Endothelial cell of umbilical vein (primary cell): ENCODE results near the gene ABLIM1. TPM values are rescaled to one million over a fixed set of nuclear protein-coding genes. Genes with fewer than 3 reads are reported as not detected.

Source experiments
- BruUV-seq: library from RNA; stranded (reverse); fragments of 400-500 nt; replicated peaks from 2 replicates; lab custom pipeline; 2021; lab: Mats Ljungman, UMichigan
- CTCF ChIA-PET: fragments of 300-600, 350-600 bp; sonication (Branson Sonifier 250); formaldehyde crosslinking; loops from one replicate; lab custom pipeline; 2021; ENCODE audit warnings: antibody characterized with exemption, inconsistent platforms; lab: Charles Lee
- POLR2A ChIA-PET: fragments of 300-600, 350-600 bp; sonication (Branson Sonifier 250); formaldehyde crosslinking; loops from one replicate; lab custom pipeline; 2021; ENCODE audit warnings: antibody characterized with exemption, inconsistent platforms; lab: Charles Lee
- DNase-seq: peaks from one replicate; pipeline ENCODE4 v3.0.0-alpha.2; 2011; ENCODE audit warnings: low read depth, low spot score
- FAIRE-seq: peaks from 2 replicates; lab custom pipeline; 2011; peaks lifted over from hg19 to GRCh38; lab: Jason Lieb, UNC
- H2AFZ ChIP-seq: 2 replicates; pipeline ENCODE4 v1.6.0; 2012; ENCODE audit warnings: low read depth, low read length, control low read depth, inconsistent platforms
- H3K27ac ChIP-seq: 2 replicates; pipeline ENCODE4 v1.5.1; 2011; ENCODE audit warnings: low read depth, mild to moderate bottlenecking, control low read depth, low read length, moderate library complexity; ENCODE audit not compliant: insufficient read depth
- H3K27me3 ChIP-seq, 2 experiments: 2 replicates each; pipeline versions ENCODE4 v1.6.0 to v1.6.1; 2011; ENCODE audit warnings: low read length in 2 of 2, mixed read lengths in 1 of 2; ENCODE audit not compliant: control insufficient read depth in 2 of 2, insufficient read depth in 2 of 2
- H3K36me3 ChIP-seq, 2 experiments: 2 replicates in 1 of 2; 3 replicates in 1 of 2; pipeline ENCODE4 v1.5.1; 2011; ENCODE audit warnings: low read length in 2 of 2, mild to moderate bottlenecking in 1 of 2, moderate library complexity in 1 of 2; ENCODE audit not compliant: control insufficient read depth in 2 of 2, insufficient read depth in 2 of 2; ENCODE audit errors: extremely low read depth in 1 of 2
- H3K4me1 ChIP-seq: 3 replicates; pipeline ENCODE4 v1.5.1; 2011; ENCODE audit warnings: mild to moderate bottlenecking, low read length; ENCODE audit not compliant: control insufficient read depth, insufficient read depth; ENCODE audit errors: extremely low read depth
- H3K4me2 ChIP-seq: 2 replicates; pipeline ENCODE4 v1.6.1; 2011; ENCODE audit warnings: low read length, control low read depth, mixed read lengths; ENCODE audit not compliant: insufficient read depth
- H3K4me3 ChIP-seq, 3 experiments: fragments of 200-600 bp in 1 of 3; sonication (generic), shearing (Covaris generic) in 1 of 3; replicated peaks in 1 of 3; 2 replicates each; pipeline ENCODE4 v1.5.1; 2011 to 2016; ENCODE audit warnings: control low read depth in 3 of 3, low read length in 3 of 3, mild to moderate bottlenecking in 2 of 3, inconsistent platforms in 1 of 3, low read depth in 1 of 3, moderate library complexity in 1 of 3; ENCODE audit not compliant: insufficient read depth in 1 of 3
- H3K79me2 ChIP-seq: 2 replicates; pipeline ENCODE4 v1.6.0; 2012; ENCODE audit warnings: low read length, inconsistent platforms; ENCODE audit not compliant: control insufficient read depth, insufficient read depth
- H3K9ac ChIP-seq: replicated peaks from 2 replicates; pipeline ENCODE3; 2011; ENCODE audit warnings: low read length, control low read depth; ENCODE audit not compliant: insufficient read depth; ENCODE audit errors: extremely low read depth
- H3K9me1 ChIP-seq: replicated peaks from 3 replicates; pipeline ENCODE4 v1.6.0; 2011; ENCODE audit warnings: mild to moderate bottlenecking, low read length; ENCODE audit not compliant: control insufficient read depth, insufficient read depth; ENCODE audit errors: extremely low read depth
- H3K9me3 ChIP-seq: replicated peaks from 2 replicates; pipeline ENCODE4 v1.5.1; 2012; ENCODE audit warnings: low read length, inconsistent platforms; ENCODE audit not compliant: control insufficient read depth, insufficient read depth
- H4K20me1 ChIP-seq: replicated peaks from 2 replicates; pipeline ENCODE3; 2011; ENCODE audit warnings: mild to moderate bottlenecking, low read length; ENCODE audit not compliant: control insufficient read depth, insufficient read depth; ENCODE audit errors: extremely low read depth
- EZH2 ChIP-seq: IDR thresholded peaks from 2 replicates; pipeline ENCODE4 v1.6.1; 2012; ENCODE audit warnings: borderline replicate concordance, low read depth, mild to moderate bottlenecking, moderate library complexity, low read length, inconsistent platforms; ENCODE audit not compliant: severe bottlenecking
- GATA2 ChIP-seq: IDR thresholded peaks from 2 replicates; pipeline ENCODE4 v1.7.0; 2011; ENCODE audit warnings: low read depth, mild to moderate bottlenecking, moderate library complexity, mixed read lengths, low read length; ENCODE audit not compliant: insufficient read length, insufficient read depth
- JUN ChIP-seq: IDR thresholded peaks from 2 replicates; pipeline ENCODE4 v1.6.1; 2011; ENCODE audit warnings: borderline replicate concordance, low read depth; ENCODE audit not compliant: insufficient read length, insufficient read depth
- MYC ChIP-seq: IDR thresholded peaks from one replicate; pipeline ENCODE4 v1.6.1; 2011; ENCODE audit warnings: mild to moderate bottlenecking, low read depth, low read length
- POLR2A ChIP-seq: IDR thresholded peaks from 2 replicates; pipeline ENCODE4 v1.6.1; 2012; ENCODE audit warnings: low read depth, mild to moderate bottlenecking, control low read depth, low read length
- POLR2AphosphoS5 ChIP-seq: IDR thresholded peaks from 2 replicates; pipeline ENCODE4 v1.6.1; 2012; ENCODE audit warnings: low read depth, mild to moderate bottlenecking, control low read depth, low read length, moderate library complexity; ENCODE audit not compliant: insufficient read depth
- dilution Hi-C: fragments of 300-500 bp; cut with MboI; formaldehyde crosslinking; loops from one replicate; pipeline ENCODE4 v1.15.0; 2019; ENCODE audit warnings: low sequenced_read_pairs; ENCODE audit not compliant: extremely low pct_ligation_motif_present
- intact Hi-C: fragments of 100-400 bp; cut with micrococcal nuclease; formaldehyde crosslinking; loops from one replicate; pipeline ENCODE4 v1.10.0; 2022
- polyA plus RNA-seq, 4 experiments: library from polyadenylated mRNA; depleted of rRNA in 3 of 4; stranded (reverse) in 3 of 4; unstranded in 1 of 4; fragments of >200 nt; gene quantifications; 2 replicates each; pipeline versions ENCODE4 v1.2.1 to v1.2.3, GENCODE V29; 2011 to 2012; ENCODE audit warnings: missing spikeins in 1 of 4
- total RNA-seq: library from RNA; stranded (reverse); gene quantifications from 2 replicates; pipeline ENCODE4 v1.2.3, GENCODE V29; 2021
- TF ChIP-seq, protein P1 (sequence below): IDR thresholded peaks from 2 replicates; pipeline ENCODE4 v1.6.1; 2011; ENCODE audit not compliant: insufficient read depth, insufficient read length
- TF ChIP-seq, protein P2 (sequence below), 2 donors: IDR thresholded peaks; 1 replicate in 1 of 2; 2 replicates in 1 of 2; pipeline ENCODE4 v1.5.1; 2011; ENCODE audit warnings: low read length in 2 of 2, mild to moderate bottlenecking in 2 of 2, moderate library complexity in 2 of 2, control low read depth in 1 of 2, inconsistent platforms in 1 of 2, low read depth in 1 of 2; ENCODE audit not compliant: insufficient read depth in 1 of 2; ENCODE audit errors: extremely low read depth in 1 of 2

The ABLIM1 gene
- total and polyA plus RNA-seq, 2 donors (not counting 3 experiments of a cell fraction or from before 2014, with no cell fraction given), result 128 to 235 TPM

DNA sequence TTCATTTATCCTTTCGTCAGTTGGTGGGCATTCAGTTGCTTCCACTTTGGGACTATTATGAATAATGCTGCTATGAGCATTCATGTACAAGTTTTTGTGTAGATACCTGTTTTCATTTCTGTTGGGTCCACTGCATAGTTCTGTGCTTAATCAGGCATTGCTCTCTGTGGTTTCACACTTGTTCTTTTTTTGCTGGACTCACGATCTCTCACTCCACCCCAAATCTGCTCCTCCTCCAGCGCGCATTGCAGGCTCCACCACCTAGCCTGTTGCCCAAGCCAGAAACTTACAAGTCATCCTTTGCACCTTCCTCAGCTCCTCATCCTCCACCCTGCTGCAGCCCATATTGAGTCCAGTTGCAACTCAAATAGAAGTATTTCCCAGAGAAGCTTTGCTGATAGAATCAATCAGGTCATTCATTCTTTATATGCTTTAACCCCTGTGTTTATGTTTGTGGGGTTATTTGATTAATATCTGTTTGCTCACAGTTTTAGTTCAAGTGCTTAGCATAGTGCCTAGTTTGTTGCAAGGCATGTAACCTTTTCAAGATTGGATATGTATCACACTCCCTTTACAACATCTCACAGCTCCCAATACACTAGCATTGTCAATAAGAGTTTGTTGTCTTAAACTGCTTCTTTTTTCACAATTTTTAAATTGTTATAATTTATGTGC is 237.1 kb downstream of the ABLIM1 start:
- no peaks in the 10 kb centered on the region for H3K79me2 ChIP-seq
- intact Hi-C loops, result no loop called here
- H3K9me1 ChIP-seq, result no peaks in the 10 kb centered on the region
- no peaks in the 10 kb centered on the region for H4K20me1 ChIP-seq
- peaks cover under 1% of the 10 kb centered on the region for H3K4me1 ChIP-seq
- TF ChIP-seq MYC (no peak), GATA2 (no peak), POLR2AphosphoS5 (no peak), JUN (no peak), POLR2A (no peak), EZH2 (no peak)
- TF ChIP-seq, protein P1, sequence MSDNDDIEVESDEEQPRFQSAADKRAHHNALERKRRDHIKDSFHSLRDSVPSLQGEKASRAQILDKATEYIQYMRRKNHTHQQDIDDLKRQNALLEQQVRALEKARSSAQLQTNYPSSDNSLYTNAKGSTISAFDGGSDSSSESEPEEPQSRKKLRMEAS, result no peak
- TF ChIP-seq, protein P2, sequence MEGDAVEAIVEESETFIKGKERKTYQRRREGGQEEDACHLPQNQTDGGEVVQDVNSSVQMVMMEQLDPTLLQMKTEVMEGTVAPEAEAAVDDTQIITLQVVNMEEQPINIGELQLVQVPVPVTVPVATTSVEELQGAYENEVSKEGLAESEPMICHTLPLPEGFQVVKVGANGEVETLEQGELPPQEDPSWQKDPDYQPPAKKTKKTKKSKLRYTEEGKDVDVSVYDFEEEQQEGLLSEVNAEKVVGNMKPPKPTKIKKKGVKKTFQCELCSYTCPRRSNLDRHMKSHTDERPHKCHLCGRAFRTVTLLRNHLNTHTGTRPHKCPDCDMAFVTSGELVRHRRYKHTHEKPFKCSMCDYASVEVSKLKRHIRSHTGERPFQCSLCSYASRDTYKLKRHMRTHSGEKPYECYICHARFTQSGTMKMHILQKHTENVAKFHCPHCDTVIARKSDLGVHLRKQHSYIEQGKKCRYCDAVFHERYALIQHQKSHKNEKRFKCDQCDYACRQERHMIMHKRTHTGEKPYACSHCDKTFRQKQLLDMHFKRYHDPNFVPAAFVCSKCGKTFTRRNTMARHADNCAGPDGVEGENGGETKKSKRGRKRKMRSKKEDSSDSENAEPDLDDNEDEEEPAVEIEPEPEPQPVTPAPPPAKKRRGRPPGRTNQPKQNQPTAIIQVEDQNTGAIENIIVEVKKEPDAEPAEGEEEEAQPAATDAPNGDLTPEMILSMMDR (IDR thresholded peaks at IDR 0.05; ENCODE audit: extremely low read depth in 1 of 2, insufficient read depth in 1 of 2, low read depth in 1 of 2, low read length in 2 of 2), result no peak
- peaks cover 12 to 31% of the 10 kb centered on the region in 2 experiments for H3K27me3 ChIP-seq
- no peak overlapping the region for H2AFZ ChIP-seq
- DNase-seq (no peak), FAIRE-seq (no peak)
- BruUV-seq, result no TSS peak
- no peak overlapping the region for H3K27ac ChIP-seq
- dilution Hi-C loops, result no loop called here
- H3K36me3 ChIP-seq, result no peaks in the 10 kb centered on the region
- no peak overlapping the region for H3K9ac ChIP-seq
- POLR2A ChIA-PET, result no interaction called here
- CTCF ChIA-PET, result no interaction called here
- H3K4me3 ChIP-seq, result no peak overlapping the region
- no peaks in the 10 kb centered on the region for H3K9me3 ChIP-seq
- no peak overlapping the region for H3K4me2 ChIP-seq
